GM12891 (cell line): ENCODE data around the gene LTA4H.

Experiments
- PAX5 ChIP-seq: IDR thresholded peaks from 2 replicates; pipeline ENCODE4 v1.6.1; 2011; ENCODE audit warnings: low read length, moderate library complexity, mild to moderate bottlenecking; ENCODE audit not compliant: insufficient read depth, severe bottlenecking
- POLR2A ChIP-seq: IDR thresholded peaks from 2 replicates; pipeline ENCODE4 v1.6.1; 2011; ENCODE audit warnings: low read depth, low read length, control low read depth
- POLR2AphosphoS5 ChIP-seq: IDR thresholded peaks from 2 replicates; pipeline ENCODE4 v1.6.1; 2011; ENCODE audit warnings: low read depth, low read length, control low read depth
- POU2F2 ChIP-seq: IDR thresholded peaks from 2 replicates; pipeline ENCODE4 v1.6.1; 2011; ENCODE audit warnings: low read depth, mild to moderate bottlenecking, control low read depth, low read length, moderate library complexity
- SPI1 ChIP-seq: IDR thresholded peaks from 2 replicates; pipeline ENCODE4 v1.6.1; 2011; ENCODE audit warnings: low read depth, low read length, control low read depth
- TAF1 ChIP-seq: IDR thresholded peaks from 2 replicates; pipeline ENCODE4 v1.6.1; 2011; ENCODE audit warnings: low read depth, low read length, control low read depth

DNA sequence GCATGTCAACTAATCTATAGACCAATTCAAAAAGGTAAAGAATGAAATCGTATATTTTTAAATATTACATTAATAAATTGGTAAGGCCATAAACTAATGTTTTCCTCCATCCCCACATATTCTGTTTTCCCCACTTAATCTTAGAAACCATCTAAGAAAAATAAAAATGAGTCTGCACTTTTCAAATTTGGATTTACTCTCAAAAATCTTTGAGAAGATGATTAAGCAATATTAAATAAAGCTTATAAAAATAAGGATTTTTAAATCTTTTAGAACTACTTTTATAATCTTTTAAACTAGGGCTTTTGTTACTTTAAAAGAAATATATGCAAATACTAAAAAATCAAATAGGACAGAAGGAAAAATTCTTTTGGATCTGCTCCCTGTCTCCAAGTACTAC is 28.7 kb downstream of the LTA4H start:
- TF ChIP-seq SPI1 (no peak), POLR2A (no peak), POLR2AphosphoS5 (no peak), TAF1 (no peak), POU2F2 (no peak), PAX5 (no peak)
